Activated B cell treated with CpG ODN at 0.5 μM for 24 hours (primary cell): ENCODE data around the gene HOXB5. TPM values are rescaled to one million over a fixed set of nuclear protein-coding genes. Genes with fewer than 3 reads are reported as not detected.

Source experiments
- ATAC-seq: fragments of 200-7000 bp; cut with Tn5 transposase; one replicate; pipeline ENCODE4 v1.10.0; 2021; ENCODE audit warnings: low read depth, mild to moderate bottlenecking, moderate library complexity
- CTCF ChIA-PET: fragments of 350-600 bp; sonication (Branson Sonifier 250); formaldehyde crosslinking; loops from one replicate; lab custom pipeline; 2021; ENCODE audit warnings: antibody characterized with exemption; lab: Charles Lee
- POLR2A ChIA-PET: fragments of 350-600 bp; sonication (Branson Sonifier 250); formaldehyde crosslinking; loops from one replicate; lab custom pipeline; 2021; ENCODE audit warnings: antibody characterized with exemption; lab: Charles Lee
- DNase-seq: peaks from one replicate; pipeline ENCODE4 v3.0.0; 2022
- H3K27ac Mint-ChIP-seq: one replicate; pipeline ENCODE4 v1.8.0; 2020; ENCODE audit warnings: mixed read lengths
- H3K27me3 Mint-ChIP-seq: one replicate; pipeline ENCODE4 v1.8.0; 2021; ENCODE audit warnings: mixed read lengths
- H3K36me3 Mint-ChIP-seq: one replicate; pipeline ENCODE4 v1.8.0; 2021; ENCODE audit warnings: low read depth, mixed read lengths
- H3K4me1 Mint-ChIP-seq: one replicate; pipeline ENCODE4 v1.8.0; 2021; ENCODE audit warnings: mixed read lengths
- H3K4me3 Mint-ChIP-seq: one replicate; pipeline ENCODE4 v1.8.0; 2020; ENCODE audit warnings: mild to moderate bottlenecking, mixed read lengths
- H3K9me3 Mint-ChIP-seq: one replicate; pipeline ENCODE4 v1.8.0; 2020; ENCODE audit warnings: mixed read lengths
- CTCF ChIP-seq: fragments of 200-600 bp; IDR thresholded peaks from one replicate; pipeline ENCODE4 v1.8.0; 2022; ENCODE audit warnings: antibody characterized with exemption, mild to moderate bottlenecking
- intact Hi-C: fragments of 100-400 bp; cut with micrococcal nuclease; formaldehyde crosslinking; loops from one replicate; pipeline ENCODE4 v1.15.1; 2024
- total RNA-seq: library from RNA; stranded (reverse); gene quantifications from 2 replicates; pipeline ENCODE4 v1.2.3, GENCODE V29; 2022

The HOXB5 gene
- total RNA-seq, 1 donor from 2014 or later, result not detected

GRCh38 chr17:48563385-48563838, 30.2 kb downstream of the HOXB5 start:
- CTCF ChIA-PET, result no interaction called here
- H3K27me3 Mint-ChIP-seq, result peaks cover 16% of the 10 kb centered on the region
- no peak for ATAC-seq
- no peak overlapping the region for H3K4me3 Mint-ChIP-seq
- no peaks in the 10 kb centered on the region for H3K9me3 Mint-ChIP-seq
- no peaks in the 10 kb centered on the region for H3K36me3 Mint-ChIP-seq
- peaks cover 2% of the 10 kb centered on the region for H3K4me1 Mint-ChIP-seq
- no peak for DNase-seq
- intact Hi-C loops, result no loop called here
- no peak for TF ChIP-seq CTCF
- POLR2A ChIA-PET, result no interaction called here
- H3K27ac Mint-ChIP-seq, result no peak overlapping the region

GRCh38 chr17:48562934-48563333, 30.6 kb downstream of the HOXB5 start:
- H3K36me3 Mint-ChIP-seq, result no peaks in the 10 kb centered on the region
- no peak overlapping the region for H3K27ac Mint-ChIP-seq
- no peaks in the 10 kb centered on the region for H3K9me3 Mint-ChIP-seq
- intact Hi-C loops, result no loop called here
- H3K4me1 Mint-ChIP-seq, result no peaks in the 10 kb centered on the region
- ChIA-PET POLR2A (no interaction called here), CTCF (no interaction called here)
- TF ChIP-seq CTCF, result no peak
- no peak overlapping the region for H3K4me3 Mint-ChIP-seq
- peaks cover 14% of the 10 kb centered on the region for H3K27me3 Mint-ChIP-seq
- no peak for DNase-seq
- no peak for ATAC-seq

- Mint-ChIP-seq H3K4me3 (no peak overlapping the region), H3K27ac (no peak overlapping the region), H3K27me3 (peaks cover 18% of the 10 kb centered on the region), H3K36me3 (no peaks in the 10 kb centered on the region), H3K9me3 (no peaks in the 10 kb centered on the region), H3K4me1 (no peaks in the 10 kb centered on the region)
- POLR2A ChIA-PET, result no interaction called here
- CTCF ChIA-PET, result interaction anchor here (0.9 kb wide), 1 partner anchor 21 kb away, joined by 3 read pairs; no protein-coding TSS in a partner anchor
- ATAC-seq (no peak), DNase-seq (no peak)
- TF ChIP-seq CTCF, result no peak
- intact Hi-C loops, result no loop called here
These were observed 31.4 kb downstream of the HOXB5 start for GRCh38 chr17:48561884-48562810.

- DNase-seq (no peak), ATAC-seq (no peak)
- H3K4me1 Mint-ChIP-seq, result peaks cover 2% of the 10 kb centered on the region
- no peaks in the 10 kb centered on the region for H3K36me3 Mint-ChIP-seq
- H3K4me3 Mint-ChIP-seq, result no peak overlapping the region
- CTCF ChIA-PET, result no interaction called here
- H3K27me3 Mint-ChIP-seq, result peaks cover 32% of the 10 kb centered on the region
- POLR2A ChIA-PET, result interaction anchor here (0.7 kb wide), 1 partner anchor 79 kb away, joined by 5 read pairs; no protein-coding TSS in a partner anchor
- no peaks in the 10 kb centered on the region for H3K9me3 Mint-ChIP-seq
- intact Hi-C loops, result loop anchor here (5.0 kb wide), 1 partner anchor 38 kb away; no protein-coding TSS in a partner anchor
- TF ChIP-seq CTCF, result no peak
- H3K27ac Mint-ChIP-seq, result no peak overlapping the region
These were observed 33.5 kb downstream of the HOXB5 start for GRCh38 chr17:48559840-48560817.
